ENCODE results near the gene UQCC2.

UQCC2 gene

GRCh38 chr6:33659986-33660385 is 51.5 kb downstream of the UQCC2 start:
- no peak overlapping the region for H4K8ac ChIP-seq (ENCODE audit: low read depth, low read length)
- H2BK15ac ChIP-seq (ENCODE audit: low read length), result peak overlapping the region; percentile 65
- peaks cover 4 to 9% of the 10 kb centered on the region in 2 donors for H3K4me1 ChIP-seq (ENCODE audit: control insufficient read depth in 2 of 2, insufficient read depth in 1 of 2, low read depth in 1 of 2, low read length in 2 of 2)
- no peak overlapping the region for H4K91ac ChIP-seq (ENCODE audit: low read depth, low read length, poor library complexity)
- H3K4me2 ChIP-seq (ENCODE audit: insufficient read depth, low read length, poor library complexity, severe bottlenecking), result no peak overlapping the region
- H2BK12ac ChIP-seq (ENCODE audit: low read length), result no peak overlapping the region
- no peaks in the 10 kb centered on the region for H3K9me3 ChIP-seq (replicated peaks in 1 of 2; ENCODE audit: control insufficient read depth in 2 of 2, insufficient read depth in 1 of 2, low read depth in 1 of 2, low read length in 2 of 2)
- H3K36me3 ChIP-seq (replicated peaks in 1 of 2; ENCODE audit: control insufficient read depth in 2 of 2, insufficient read depth in 2 of 2, low read length in 2 of 2), result no peaks in the 10 kb centered on the region
- no peak overlapping the region for H3K4me3 ChIP-seq (ENCODE audit: low read length in 2 of 2)
- H3K27ac ChIP-seq (replicated peaks; ENCODE audit: low read length), result no peak overlapping the region
- H2BK120ac ChIP-seq (ENCODE audit: low read depth, low read length), result no peak overlapping the region
- H3K27me3 ChIP-seq (ENCODE audit: control insufficient read depth in 3 of 3, insufficient read depth in 3 of 3, low read depth in 1 of 3, low read length in 3 of 3), result no peaks in the 10 kb centered on the region
- H3K18ac ChIP-seq (ENCODE audit: low read length), result peak overlapping the region; percentile 52
- H3K4ac ChIP-seq (ENCODE audit: low read length), result peak overlapping the region; percentile 80
- no peak for DNase-seq (ENCODE audit: low spot score)
- peak overlapping the region; percentile 32 for H3K23ac ChIP-seq (ENCODE audit: low read depth, low read length, poor library complexity)
- no CpG with 5 or more reads among the region's 6 CpGs for WGBS, 2 donors (ENCODE audit: extremely low coverage in 2 of 2, insufficient read length in 2 of 2, insufficient replicate concordance in 1 of 2)
- H2AFZ ChIP-seq (ENCODE audit: low read length), result no peak overlapping the region
- no peaks in the 10 kb centered on the region for H3K79me1 ChIP-seq (ENCODE audit: low read depth, low read length)
- H2BK5ac ChIP-seq (ENCODE audit: low read length), result no peak overlapping the region
- no peak overlapping the region for H2AK5ac ChIP-seq (ENCODE audit: low read depth, low read length)
- no peak overlapping the region for H3K14ac ChIP-seq (ENCODE audit: low read length)
- peak overlapping the region; percentile 24 for H3K9ac ChIP-seq (ENCODE audit: low read depth, low read length, poor library complexity)

GRCh38 chr6:33658982-33659689 is 52.4 kb downstream of the UQCC2 start:
- Histone ChIP-seq H3K27ac (replicated peaks; ENCODE audit: low read length) (no peak overlapping the region), H2AFZ (ENCODE audit: low read length) (no peak overlapping the region), H3K18ac (ENCODE audit: low read length) (peak overlapping the region; percentile 60), H3K4me3 (ENCODE audit: low read length in 2 of 2) (no peak overlapping the region), H3K23ac (ENCODE audit: low read depth, low read length, poor library complexity) (peak overlapping the region; percentile 6), H4K91ac (ENCODE audit: low read depth, low read length, poor library complexity) (no peak overlapping the region), H3K79me1 (ENCODE audit: low read depth, low read length) (no peaks in the 10 kb centered on the region), H2BK120ac (ENCODE audit: low read depth, low read length) (no peak overlapping the region), H2BK5ac (ENCODE audit: low read length) (peak overlapping the region; percentile 54), H3K14ac (ENCODE audit: low read length) (no peak overlapping the region), H4K8ac (ENCODE audit: low read depth, low read length) (no peak overlapping the region), H3K9me3 (replicated peaks in 1 of 2; ENCODE audit: control insufficient read depth in 2 of 2, insufficient read depth in 1 of 2, low read depth in 1 of 2, low read length in 2 of 2) (no peaks in the 10 kb centered on the region), H3K4ac (ENCODE audit: low read length) (no peak overlapping the region), H3K4me1 (ENCODE audit: control insufficient read depth in 2 of 2, insufficient read depth in 1 of 2, low read depth in 1 of 2, low read length in 2 of 2) (peaks cover 4 to 9% of the 10 kb centered on the region in 2 donors), H3K9ac (ENCODE audit: low read depth, low read length, poor library complexity) (no peak overlapping the region), H3K4me2 (ENCODE audit: insufficient read depth, low read length, poor library complexity, severe bottlenecking) (no peak overlapping the region), H2BK15ac (ENCODE audit: low read length) (no peak overlapping the region), H3K36me3 (replicated peaks in 1 of 2; ENCODE audit: control insufficient read depth in 2 of 2, insufficient read depth in 2 of 2, low read length in 2 of 2) (no peaks in the 10 kb centered on the region), H2BK12ac (ENCODE audit: low read length) (no peak overlapping the region), H3K27me3 (ENCODE audit: control insufficient read depth in 3 of 3, insufficient read depth in 3 of 3, low read depth in 1 of 3, low read length in 3 of 3) (no peaks in the 10 kb centered on the region), H2AK5ac (ENCODE audit: low read depth, low read length) (peak overlapping the region; percentile 4)
- DNase-seq (ENCODE audit: low spot score), result no peak
- no CpG with 5 or more reads among the region's 16 CpGs for WGBS, 2 donors (ENCODE audit: extremely low coverage in 2 of 2, insufficient read length in 2 of 2, insufficient replicate concordance in 1 of 2)

- Histone ChIP-seq H4K91ac (ENCODE audit: low read depth, low read length, poor library complexity) (no peak overlapping the region), H3K27me3 (ENCODE audit: control insufficient read depth in 3 of 3, insufficient read depth in 3 of 3, low read depth in 1 of 3, low read length in 3 of 3) (no peaks in the 10 kb centered on the region), H3K79me1 (ENCODE audit: low read depth, low read length) (no peaks in the 10 kb centered on the region), H2AK5ac (ENCODE audit: low read depth, low read length) (no peak overlapping the region), H3K9ac (ENCODE audit: low read depth, low read length, poor library complexity) (no peak overlapping the region), H3K27ac (replicated peaks; ENCODE audit: low read length) (no peak overlapping the region), H3K4me1 (ENCODE audit: control insufficient read depth in 2 of 2, insufficient read depth in 1 of 2, low read depth in 1 of 2, low read length in 2 of 2) (peaks cover 4 to 10% of the 10 kb centered on the region in 2 donors), H3K36me3 (replicated peaks in 1 of 2; ENCODE audit: control insufficient read depth in 2 of 2, insufficient read depth in 2 of 2, low read length in 2 of 2) (no peaks in the 10 kb centered on the region), H4K8ac (ENCODE audit: low read depth, low read length) (no peak overlapping the region), H2AFZ (ENCODE audit: low read length) (peak overlapping the region; percentile 19), H2BK12ac (ENCODE audit: low read length) (no peak overlapping the region), H3K18ac (ENCODE audit: low read length) (peak overlapping the region; percentile 20), H2BK5ac (ENCODE audit: low read length) (no peak overlapping the region), H3K9me3 (replicated peaks in 1 of 2; ENCODE audit: control insufficient read depth in 2 of 2, insufficient read depth in 1 of 2, low read depth in 1 of 2, low read length in 2 of 2) (peaks cover 0 to 2% of the 10 kb centered on the region in 2 donors), H3K4me2 (ENCODE audit: insufficient read depth, low read length, poor library complexity, severe bottlenecking) (no peak overlapping the region), H3K14ac (ENCODE audit: low read length) (no peak overlapping the region), H3K4me3 (ENCODE audit: low read length in 2 of 2) (no peak overlapping the region), H2BK120ac (ENCODE audit: low read depth, low read length) (no peak overlapping the region), H3K23ac (ENCODE audit: low read depth, low read length, poor library complexity) (no peak overlapping the region), H3K4ac (ENCODE audit: low read length) (no peak overlapping the region), H2BK15ac (ENCODE audit: low read length) (no peak overlapping the region)
- DNase-seq (ENCODE audit: low spot score), result no peak
- WGBS, 2 donors (ENCODE audit: extremely low coverage in 2 of 2, insufficient read length in 2 of 2, insufficient replicate concordance in 1 of 2), result no CpG with 5 or more reads among the region's 5 CpGs
These were observed 54.7 kb downstream of the UQCC2 start for GRCh38 chr6:33656844-33657243.

- Histone ChIP-seq H3K9me3 (replicated peaks in 1 of 2; ENCODE audit: control insufficient read depth in 2 of 2, insufficient read depth in 1 of 2, low read depth in 1 of 2, low read length in 2 of 2) (peaks cover 0 to 2% of the 10 kb centered on the region in 2 donors), H4K8ac (ENCODE audit: low read depth, low read length) (no peak overlapping the region), H4K91ac (ENCODE audit: low read depth, low read length, poor library complexity) (no peak overlapping the region), H3K4me1 (ENCODE audit: control insufficient read depth in 2 of 2, insufficient read depth in 1 of 2, low read depth in 1 of 2, low read length in 2 of 2) (peaks cover 0 to 9% of the 10 kb centered on the region in 2 donors), H3K27me3 (ENCODE audit: control insufficient read depth in 3 of 3, insufficient read depth in 3 of 3, low read depth in 1 of 3, low read length in 3 of 3) (no peaks in the 10 kb centered on the region), H2BK12ac (ENCODE audit: low read length) (no peak overlapping the region), H3K18ac (ENCODE audit: low read length) (peak overlapping the region; percentile 72), H2BK120ac (ENCODE audit: low read depth, low read length) (no peak overlapping the region), H2AK5ac (ENCODE audit: low read depth, low read length) (no peak overlapping the region), H2BK15ac (ENCODE audit: low read length) (no peak overlapping the region), H3K4ac (ENCODE audit: low read length) (no peak overlapping the region), H3K4me3 (ENCODE audit: low read length in 2 of 2) (no peak overlapping the region), H2AFZ (ENCODE audit: low read length) (peak overlapping the region; percentile 36), H3K23ac (ENCODE audit: low read depth, low read length, poor library complexity) (peak overlapping the region; percentile 9), H3K27ac (replicated peaks; ENCODE audit: low read length) (no peak overlapping the region), H3K79me1 (ENCODE audit: low read depth, low read length) (no peaks in the 10 kb centered on the region), H3K4me2 (ENCODE audit: insufficient read depth, low read length, poor library complexity, severe bottlenecking) (no peak overlapping the region), H3K9ac (ENCODE audit: low read depth, low read length, poor library complexity) (peak overlapping the region; percentile 38), H2BK5ac (ENCODE audit: low read length) (no peak overlapping the region), H3K14ac (ENCODE audit: low read length) (no peak overlapping the region), H3K36me3 (replicated peaks in 1 of 2; ENCODE audit: control insufficient read depth in 2 of 2, insufficient read depth in 2 of 2, low read length in 2 of 2) (no peaks in the 10 kb centered on the region)
- no CpG with 5 or more reads among the region's 5 CpGs for WGBS, 2 donors (ENCODE audit: extremely low coverage in 2 of 2, insufficient read length in 2 of 2, insufficient replicate concordance in 1 of 2)
- no peak for DNase-seq (ENCODE audit: low spot score)
These were observed 56.5 kb downstream of the UQCC2 start for GRCh38 chr6:33654831-33655554.
